GM12892 (cell line): Measurements from ENCODE around the gene HIRIP3.

Source experiments
- POLR2A ChIP-seq: IDR thresholded peaks from 2 replicates; pipeline ENCODE4 v1.6.1; 2011; ENCODE audit warnings: low read depth, low read length, control low read depth
- POLR2AphosphoS5 ChIP-seq: IDR thresholded peaks from 2 replicates; pipeline ENCODE4 v1.6.1; 2011; ENCODE audit warnings: low read depth, low read length, control low read depth

DNA sequence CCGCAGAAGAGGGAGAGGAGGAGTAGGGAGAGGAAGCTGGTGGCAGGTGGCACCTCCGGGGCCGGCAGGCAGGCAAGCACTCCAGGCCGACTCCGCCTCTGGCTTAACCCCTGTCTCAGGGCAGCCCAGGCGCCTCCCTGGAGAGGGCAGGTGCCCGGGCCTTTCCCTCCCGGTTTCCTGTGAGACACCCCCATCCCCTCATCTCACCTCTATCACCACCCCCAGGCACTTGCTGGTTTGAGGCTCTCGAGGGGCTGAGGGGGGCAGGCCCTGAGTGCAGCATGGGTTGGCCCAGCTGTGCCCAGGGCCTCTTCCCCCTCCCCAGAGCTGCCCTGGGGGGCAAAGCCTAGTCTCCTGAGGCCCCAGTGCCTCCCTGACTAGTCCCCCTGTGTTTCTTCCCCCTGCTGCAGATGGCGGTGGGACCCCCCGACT, 9.4 kb upstream of the HIRIP3 start:
- TF ChIP-seq POLR2AphosphoS5 (no peak), POLR2A (no peak)
